SK-N-SH treated with all-trans-retinoic acid at 6 μM for 48 hours (cell line): ENCODE measurements around the gene DENND4C.

Source experiments
- ATAC-seq: fragments of 200-7000 bp; cut with Tn5 transposase; 3 replicates; pipeline ENCODE4 v1.9.1; 2020; ENCODE audit warnings: mild to moderate bottlenecking, moderate library complexity
- ARNTL ChIP-seq: fragments of 450-650 bp; formaldehyde crosslinking; IDR thresholded peaks from 2 replicates; pipeline ENCODE4 v1.5.0; 2020; ENCODE audit warnings: low read depth, mild to moderate bottlenecking, moderate library complexity, borderline replicate concordance
- BACH2 ChIP-seq: fragments of 250-450 bp; sonication (Bioruptor Pico); IDR thresholded peaks from 2 replicates; pipeline ENCODE4 v1.9.0; 2021; ENCODE audit warnings: mild to moderate bottlenecking, borderline replicate concordance
- CSDC2 ChIP-seq: fragments of 250-450 bp; sonication (Bioruptor Pico); IDR thresholded peaks from 2 replicates; pipeline ENCODE4 v1.5.0; 2020; ENCODE audit warnings: mild to moderate bottlenecking, moderate library complexity
- ESRRG ChIP-seq: fragments of 250-450 bp; sonication (Bioruptor Pico); IDR thresholded peaks from 2 replicates; pipeline ENCODE4 v1.6.1; 2021; ENCODE audit warnings: mild to moderate bottlenecking
- ISL1 ChIP-seq: fragments of 250-450 bp; sonication (Bioruptor Pico); IDR thresholded peaks from 2 replicates; pipeline ENCODE4 v2.1.2; 2022; ENCODE audit warnings: mild to moderate bottlenecking, moderate library complexity
- OSR1 ChIP-seq: fragments of 250-450 bp; sonication (Bioruptor Pico); IDR thresholded peaks from 2 replicates; pipeline ENCODE4 v1.8.0; 2022; ENCODE audit warnings: moderate library complexity, mild to moderate bottlenecking, inconsistent platforms
- PATZ1 ChIP-seq: fragments of 250-450 bp; sonication (Bioruptor Pico); IDR thresholded peaks from 2 replicates; pipeline ENCODE4 v1.8.0; 2020; ENCODE audit warnings: mild to moderate bottlenecking, moderate library complexity, borderline replicate concordance
- POU6F1 ChIP-seq: fragments of 250-450 bp; sonication (Bioruptor Pico); IDR thresholded peaks from 2 replicates; pipeline ENCODE4 v1.8.0; 2021; ENCODE audit warnings: low read depth, mild to moderate bottlenecking, moderate library complexity, borderline replicate concordance
- PPARA ChIP-seq: fragments of 250-450 bp; sonication (Bioruptor Pico); IDR thresholded peaks from 2 replicates; pipeline ENCODE4 v1.5.0; 2020; ENCODE audit warnings: mild to moderate bottlenecking, borderline replicate concordance
- RARB ChIP-seq: fragments of 250-450 bp; sonication (Bioruptor Pico); IDR thresholded peaks from 2 replicates; pipeline ENCODE4 v1.8.0; 2021; ENCODE audit warnings: mild to moderate bottlenecking, moderate library complexity
- SNAI2 ChIP-seq: fragments of 250-450 bp; sonication (Bioruptor Pico); IDR thresholded peaks from 2 replicates; pipeline ENCODE4 v1.5.0; 2020; ENCODE audit warnings: mild to moderate bottlenecking, moderate library complexity
- TCF4 ChIP-seq: fragments of 250-450 bp; sonication (Bioruptor Pico); IDR thresholded peaks from 2 replicates; pipeline ENCODE4 v1.8.0; 2021; ENCODE audit warnings: mild to moderate bottlenecking, moderate library complexity, borderline replicate concordance
- TSHZ2 ChIP-seq: fragments of 250-450 bp; sonication (Bioruptor Pico); IDR thresholded peaks from 2 replicates; pipeline ENCODE4 v1.5.0; 2020; ENCODE audit warnings: mild to moderate bottlenecking, moderate library complexity
- ZFP3 ChIP-seq: fragments of 250-450 bp; sonication (Bioruptor Pico); IDR thresholded peaks from 2 replicates; pipeline ENCODE4 v1.5.0; 2020; ENCODE audit warnings: mild to moderate bottlenecking, moderate library complexity
- ZFP30 ChIP-seq: fragments of 450-650 bp; formaldehyde crosslinking; IDR thresholded peaks from 2 replicates; pipeline ENCODE4 v1.5.0; 2022; ENCODE audit warnings: mild to moderate bottlenecking, moderate library complexity
- ZNF565 ChIP-seq: fragments of 450-650 bp; formaldehyde crosslinking; conservative IDR thresholded peaks from 2 replicates; pipeline ENCODE4 v1.5.0; 2020; ENCODE audit warnings: low read depth, mild to moderate bottlenecking, moderate library complexity
- ZNF70 ChIP-seq: fragments of 450-650 bp; formaldehyde crosslinking; IDR thresholded peaks from 2 replicates; pipeline ENCODE4 v1.5.0; 2020; ENCODE audit warnings: mild to moderate bottlenecking, moderate library complexity
- TF ChIP-seq, protein P1 (sequence below): fragments of 250-450 bp; sonication (Bioruptor Pico); IDR thresholded peaks from 2 replicates; pipeline ENCODE4 v1.5.1; 2021; ENCODE audit warnings: mild to moderate bottlenecking, moderate library complexity

The DENND4C gene

GRCh38 chr9:19230355-19231125, at the start of gene DENND4C:
DENND4C (plus strand) TSS chr9:19230693; CDS start chr9:19276175, 45,482 bp downstream.
- TF ChIP-seq ESRRG (CRISPR knock-in tag), result no peak
- no peak for TF ChIP-seq ARNTL (CRISPR knock-in tag)
- TF ChIP-seq TSHZ2 (CRISPR knock-in tag), result no peak; the same call in 1 of the 2 replicates
- no peak for TF ChIP-seq POU6F1 (CRISPR knock-in tag)
- TF ChIP-seq ZFP3 (CRISPR knock-in tag), result no peak
- no peak for TF ChIP-seq PATZ1 (CRISPR knock-in tag)
- TF ChIP-seq CSDC2 (CRISPR knock-in tag), result no peak
- no peak for TF ChIP-seq SNAI2 (CRISPR knock-in tag)
- TF ChIP-seq, protein P1, sequence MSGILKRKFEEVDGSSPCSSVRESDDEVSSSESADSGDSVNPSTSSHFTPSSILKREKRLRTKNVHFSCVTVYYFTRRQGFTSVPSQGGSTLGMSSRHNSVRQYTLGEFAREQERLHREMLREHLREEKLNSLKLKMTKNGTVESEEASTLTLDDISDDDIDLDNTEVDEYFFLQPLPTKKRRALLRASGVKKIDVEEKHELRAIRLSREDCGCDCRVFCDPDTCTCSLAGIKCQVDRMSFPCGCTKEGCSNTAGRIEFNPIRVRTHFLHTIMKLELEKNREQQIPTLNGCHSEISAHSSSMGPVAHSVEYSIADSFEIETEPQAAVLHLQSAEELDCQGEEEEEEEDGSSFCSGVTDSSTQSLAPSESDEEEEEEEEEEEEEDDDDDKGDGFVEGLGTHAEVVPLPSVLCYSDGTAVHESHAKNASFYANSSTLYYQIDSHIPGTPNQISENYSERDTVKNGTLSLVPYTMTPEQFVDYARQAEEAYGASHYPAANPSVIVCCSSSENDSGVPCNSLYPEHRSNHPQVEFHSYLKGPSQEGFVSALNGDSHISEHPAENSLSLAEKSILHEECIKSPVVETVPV, result no peak
- no peak for TF ChIP-seq BACH2
- TF ChIP-seq RARB (CRISPR knock-in tag), result no peak
- TF ChIP-seq TCF4 (CRISPR knock-in tag), result no peak
- no peak for TF ChIP-seq PPARA (CRISPR knock-in tag)
- TF ChIP-seq ZNF70 (CRISPR knock-in tag), result no peak
- ATAC-seq, result peak; percentile 85

DNA sequence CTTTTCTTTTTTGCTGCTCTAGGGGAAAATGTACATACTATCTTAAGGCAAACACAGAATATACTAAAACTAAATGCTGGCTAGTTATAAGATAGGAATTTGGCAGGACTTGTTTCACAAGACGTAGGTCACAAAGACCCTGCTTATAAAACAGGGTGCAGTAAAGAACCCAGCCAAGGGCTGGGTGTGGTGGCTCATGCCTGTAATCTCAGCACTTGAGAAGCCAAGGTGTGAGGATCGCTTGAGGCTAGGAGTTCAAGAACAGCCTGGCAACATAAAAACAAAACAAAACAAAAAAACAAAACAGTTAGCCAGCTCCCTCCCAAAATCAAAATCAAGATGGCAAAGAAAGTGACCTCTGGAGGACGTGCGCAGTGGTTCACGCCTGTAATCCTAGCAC, 49.5 kb upstream of the DENND4C start:
- no peak for ATAC-seq
- TF ChIP-seq ZFP30 (CRISPR knock-in tag) (no peak), ZNF565 (CRISPR knock-in tag) (no peak), ZNF70 (CRISPR knock-in tag) (no peak), RARB (CRISPR knock-in tag) (no peak), SNAI2 (CRISPR knock-in tag) (no peak), ESRRG (CRISPR knock-in tag) (no peak), OSR1 (CRISPR knock-in tag) (no peak), POU6F1 (CRISPR knock-in tag) (no peak), ISL1 (CRISPR knock-in tag) (no peak)

- ATAC-seq, result no peak
- TF ChIP-seq PATZ1 (CRISPR knock-in tag) (no peak), POU6F1 (CRISPR knock-in tag) (no peak), PPARA (CRISPR knock-in tag) (no peak)
These were observed 48.9 kb upstream of the DENND4C start for GRCh38 chr9:19181561-19181960.
